Measurements from ENCODE around the gene KIAA0232.
A peak's percentile ranks its signal among the peaks of the same experiment; 100 is the strongest.
"Not testable (repeated sequence)": the region's sequence is repeated elsewhere in the genome, so short reads cannot be mapped to it uniquely, and the experiment has no call there.

The KIAA0232 gene

GRCh38 chr4:6824772-6825402 lies 42.4 kb downstream of the KIAA0232 start:
- H3K27ac ChIP-seq, result no peak overlapping the region
- H3K4me3 ChIP-seq, result no peak overlapping the region
- TF ChIP-seq, protein P1, sequence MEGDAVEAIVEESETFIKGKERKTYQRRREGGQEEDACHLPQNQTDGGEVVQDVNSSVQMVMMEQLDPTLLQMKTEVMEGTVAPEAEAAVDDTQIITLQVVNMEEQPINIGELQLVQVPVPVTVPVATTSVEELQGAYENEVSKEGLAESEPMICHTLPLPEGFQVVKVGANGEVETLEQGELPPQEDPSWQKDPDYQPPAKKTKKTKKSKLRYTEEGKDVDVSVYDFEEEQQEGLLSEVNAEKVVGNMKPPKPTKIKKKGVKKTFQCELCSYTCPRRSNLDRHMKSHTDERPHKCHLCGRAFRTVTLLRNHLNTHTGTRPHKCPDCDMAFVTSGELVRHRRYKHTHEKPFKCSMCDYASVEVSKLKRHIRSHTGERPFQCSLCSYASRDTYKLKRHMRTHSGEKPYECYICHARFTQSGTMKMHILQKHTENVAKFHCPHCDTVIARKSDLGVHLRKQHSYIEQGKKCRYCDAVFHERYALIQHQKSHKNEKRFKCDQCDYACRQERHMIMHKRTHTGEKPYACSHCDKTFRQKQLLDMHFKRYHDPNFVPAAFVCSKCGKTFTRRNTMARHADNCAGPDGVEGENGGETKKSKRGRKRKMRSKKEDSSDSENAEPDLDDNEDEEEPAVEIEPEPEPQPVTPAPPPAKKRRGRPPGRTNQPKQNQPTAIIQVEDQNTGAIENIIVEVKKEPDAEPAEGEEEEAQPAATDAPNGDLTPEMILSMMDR (IDR thresholded peaks at IDR 0.05), result no peak
- DNase-seq (ENCODE audit: low spot score), result no peak

GRCh38 chr4:6825403-6825802 lies 42.9 kb downstream of the KIAA0232 start:
- no peak for DNase-seq (ENCODE audit: low spot score)
- H3K4me3 ChIP-seq, result no peak overlapping the region
- TF ChIP-seq, protein P1 (IDR thresholded peaks at IDR 0.05), result no peak
- H3K27ac ChIP-seq, result no peak overlapping the region

DNA sequence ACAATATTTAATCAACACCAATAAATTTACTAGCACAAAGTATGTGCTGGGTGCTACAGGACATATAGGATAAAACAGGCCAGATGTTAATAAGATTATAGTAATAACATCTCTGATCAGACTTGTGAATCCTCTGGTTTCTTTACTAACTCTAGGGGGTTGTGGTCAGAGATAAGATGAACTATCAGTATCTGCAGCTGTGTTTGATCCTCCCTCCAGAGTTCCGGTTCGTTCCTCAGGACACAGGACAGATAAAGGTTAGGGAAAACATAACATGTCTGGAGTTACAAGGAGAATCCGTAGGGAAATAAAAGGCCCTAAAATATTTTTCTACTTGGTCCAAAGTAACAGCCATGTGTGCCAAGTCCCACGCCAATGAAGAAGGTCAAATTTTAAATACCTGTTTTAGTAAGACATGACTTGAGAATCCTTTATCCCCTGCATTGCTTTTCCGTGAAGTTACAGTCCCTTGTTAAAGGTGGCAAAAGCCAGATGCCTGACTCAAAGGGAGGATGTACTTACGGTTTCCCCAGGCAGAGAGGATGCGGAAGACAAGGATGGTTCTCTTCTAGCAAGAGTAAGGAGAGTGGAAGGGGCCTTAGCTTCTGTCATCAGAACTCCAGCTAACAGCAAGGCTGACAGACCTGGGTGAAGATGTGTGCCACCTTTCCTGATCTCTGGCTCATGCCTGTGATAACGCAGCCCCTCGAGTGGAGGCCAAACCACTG lies 44.4 kb downstream of the KIAA0232 start:
- DNase-seq (ENCODE audit: low spot score), result no peak
- no peak overlapping the region for H3K27ac ChIP-seq
- TF ChIP-seq, protein P1 (IDR thresholded peaks at IDR 0.05), result no peak
- H3K4me3 ChIP-seq, result no peak overlapping the region

GRCh38 chr4:6829086-6829485 lies 46.6 kb downstream of the KIAA0232 start:
- H3K4me3 ChIP-seq, result no peak overlapping the region
- no peak overlapping the region for H3K27ac ChIP-seq
- TF ChIP-seq, protein P1 (IDR thresholded peaks at IDR 0.05), result no peak
- DNase-seq (ENCODE audit: low spot score), result no peak

GRCh38 chr4:6834867-6835266 lies 52.3 kb downstream of the KIAA0232 start:
- Histone ChIP-seq H3K27ac (no peak overlapping the region), H3K4me3 (no peak overlapping the region)
- TF ChIP-seq, protein P1 (IDR thresholded peaks at IDR 0.05), result no peak
- DNase-seq (ENCODE audit: low spot score), result no peak

GRCh38 chr4:6835616-6836015 lies 53.1 kb downstream of the KIAA0232 start:
- H3K4me3 ChIP-seq; DNase-seq (ENCODE audit: low spot score); H3K27ac ChIP-seq: not testable (repeated sequence)

DNA sequence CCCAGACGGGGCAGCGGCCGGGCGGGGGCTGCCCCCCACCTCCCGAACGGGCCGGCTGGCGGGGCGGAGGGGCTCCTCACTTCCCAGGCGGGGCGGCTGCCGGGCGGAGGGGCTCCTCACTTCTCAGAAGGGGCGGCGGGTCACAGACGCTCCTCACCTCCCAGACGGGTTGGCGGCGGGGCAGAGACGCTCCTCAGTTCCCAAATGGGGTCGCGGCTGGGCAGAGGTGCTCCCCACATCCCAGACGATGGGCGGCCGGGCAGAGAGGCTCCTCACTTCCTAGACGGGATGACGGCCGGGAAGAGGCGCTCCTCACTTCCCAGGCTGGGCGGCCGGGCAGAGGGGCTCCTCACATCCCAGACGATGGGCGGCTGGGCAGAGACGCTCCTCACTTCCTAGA lies 54.6 kb downstream of the KIAA0232 start:
- H3K4me3 ChIP-seq; H3K27ac ChIP-seq; DNase-seq (ENCODE audit: low spot score): not testable (repeated sequence)

GRCh38 chr4:6839579-6839978 lies 57.1 kb downstream of the KIAA0232 start:
- TF ChIP-seq, protein P1 (IDR thresholded peaks at IDR 0.05), result no peak
- Histone ChIP-seq H3K27ac (peak overlapping the region in 1 of 2 donors; percentile 21), H3K4me3 (no peak overlapping the region)
- no peak for DNase-seq (ENCODE audit: low spot score)
